ENCODE measurements around the gene DNAJC24.
A peak's percentile ranks its signal among the peaks of the same experiment; 100 is the strongest.

DNAJC24 gene

GRCh38 chr11:31415435-31415834 is 45.8 kb downstream of the DNAJC24 start:
- no peak for DNase-seq (ENCODE audit: low read depth)

- no peak for DNase-seq (ENCODE audit: low read depth)
These were observed 47.7 kb downstream of the DNAJC24 start for GRCh38 chr11:31417357-31417756.

GRCh38 chr11:31417816-31418215 is 48.2 kb downstream of the DNAJC24 start:
- no peak for DNase-seq (ENCODE audit: low read depth)

GRCh38 chr11:31419138-31419537 is 49.5 kb downstream of the DNAJC24 start:
- DNase-seq (ENCODE audit: low read depth), result no peak

- DNase-seq (ENCODE audit: low read depth), result no peak
These were observed 50.0 kb downstream of the DNAJC24 start for GRCh38 chr11:31419669-31420068.

- no peak for DNase-seq (ENCODE audit: low read depth)
These were observed 52.2 kb downstream of the DNAJC24 start for GRCh38 chr11:31421820-31422219.

GRCh38 chr11:31422703-31423102 is 53.0 kb downstream of the DNAJC24 start:
- DNase-seq (ENCODE audit: low read depth), result no peak

GRCh38 chr11:31424652-31425051 is 55.0 kb downstream of the DNAJC24 start:
- DNase-seq (ENCODE audit: low read depth), result no peak

- DNase-seq (ENCODE audit: low read depth), result no peak
These were observed 64.2 kb downstream of the DNAJC24 start for GRCh38 chr11:31433851-31434250.

GRCh38 chr11:31437742-31438435 is 68.2 kb downstream of the DNAJC24 start:
- peak; percentile 61 for DNase-seq (ENCODE audit: low read depth)

GRCh38 chr11:31441296-31441695 is 71.6 kb downstream of the DNAJC24 start:
- DNase-seq (ENCODE audit: low read depth), result no peak

GRCh38 chr11:31442086-31442485 is 72.4 kb downstream of the DNAJC24 start:
- DNase-seq (ENCODE audit: low read depth), result no peak

- no peak for DNase-seq (ENCODE audit: low read depth)
These were observed 74.1 kb downstream of the DNAJC24 start for GRCh38 chr11:31443802-31444201.

GRCh38 chr11:31445621-31446020 is 76.0 kb downstream of the DNAJC24 start:
- no peak for DNase-seq (ENCODE audit: low read depth)

GRCh38 chr11:31449040-31449439 is 79.4 kb downstream of the DNAJC24 start:
- no peak for DNase-seq (ENCODE audit: low read depth)

GRCh38 chr11:31450841-31451240 is 81.2 kb downstream of the DNAJC24 start:
- DNase-seq (ENCODE audit: low read depth), result no peak

GRCh38 chr11:31455177-31455576 is 85.5 kb downstream of the DNAJC24 start:
- DNase-seq (ENCODE audit: low read depth), result no peak

- DNase-seq (ENCODE audit: low read depth), result no peak
These were observed 94.8 kb downstream of the DNAJC24 start for GRCh38 chr11:31464436-31464835.

- DNase-seq (ENCODE audit: low read depth), result no peak
These were observed 104.4 kb downstream of the DNAJC24 start for GRCh38 chr11:31474083-31474482.

- DNase-seq (ENCODE audit: low read depth), result no peak
These were observed 108.0 kb downstream of the DNAJC24 start for GRCh38 chr11:31477528-31478222.

GRCh38 chr11:31478223-31478590 is 108.5 kb downstream of the DNAJC24 start:
- no peak for DNase-seq (ENCODE audit: low read depth)

GRCh38 chr11:31479066-31479465 is 109.4 kb downstream of the DNAJC24 start:
- no peak for DNase-seq (ENCODE audit: low read depth)

GRCh38 chr11:31480930-31481329 is 111.3 kb downstream of the DNAJC24 start:
- no peak for DNase-seq (ENCODE audit: low read depth)
